Left kidney (tissue), 2 donors: ENCODE results near the gene PRODH. TPM values are rescaled to one million over a fixed set of nuclear protein-coding genes. Genes with fewer than 3 reads are reported as not detected.
"Not testable (repeated sequence)": the region's sequence is repeated elsewhere in the genome, so short reads cannot be mapped to it uniquely, and the experiment has no call there.

Source experiments
- DNase-seq: peaks from one replicate; pipeline ENCODE4 v3.0.0-alpha.2; 2013
- polyA plus RNA-seq: library from polyadenylated mRNA; unstranded; fragments of 120-200 nt; gene quantifications from one replicate; pipeline ENCODE4 v1.2.1, GENCODE V29; 2013; ENCODE audit not compliant: insufficient read length

PRODH gene
- polyA plus RNA-seq, 1 donor: 11.9 TPM

GRCh38 chr22:18954990-18955571, 19.0 kb upstream of the PRODH start:
- DNase-seq: no peak

- DNase-seq: not testable (repeated sequence)
Observed at GRCh38 chr22:18954303-18954989, 18.4 kb upstream of the PRODH start.

- not testable (repeated sequence) for DNase-seq
Observed at GRCh38 chr22:18953128-18953527, 17.0 kb upstream of the PRODH start.

- DNase-seq: no peak
Observed at GRCh38 chr22:18952022-18952421, 15.9 kb upstream of the PRODH start.

- no peak for DNase-seq
Observed at GRCh38 chr22:18950141-18950540, 14.0 kb upstream of the PRODH start.

GRCh38 chr22:18947905-18948304, 11.8 kb upstream of the PRODH start:
- DNase-seq: no peak

GRCh38 chr22:18947105-18947504, 11.0 kb upstream of the PRODH start:
- not testable (repeated sequence) for DNase-seq

- not testable (repeated sequence) for DNase-seq
Observed at GRCh38 chr22:18938691-18939090, 2.6 kb upstream of the PRODH start.

GRCh38 chr22:18934688-18935087, 1.4 kb downstream of the PRODH start:
- DNase-seq: not testable (repeated sequence)

- no peak for DNase-seq
Observed at GRCh38 chr22:18933914-18934313, 2.2 kb downstream of the PRODH start.

GRCh38 chr22:18931905-18932652, 4.0 kb downstream of the PRODH start:
- DNase-seq: no peak

- no peak for DNase-seq
Observed at GRCh38 chr22:18929459-18929858, 6.6 kb downstream of the PRODH start.

GRCh38 chr22:18927573-18927972, 8.5 kb downstream of the PRODH start:
- no peak for DNase-seq

GRCh38 chr22:18927020-18927419, 9.1 kb downstream of the PRODH start:
- no peak for DNase-seq

- DNase-seq: no peak
Observed at GRCh38 chr22:18925368-18926064, 10.6 kb downstream of the PRODH start.

- not testable (repeated sequence) for DNase-seq
Observed at GRCh38 chr22:18920257-18920902, 15.7 kb downstream of the PRODH start.

GRCh38 chr22:18917818-18918217, 18.3 kb downstream of the PRODH start:
- not testable (repeated sequence) for DNase-seq

- DNase-seq: not testable (repeated sequence)
Observed at GRCh38 chr22:18915550-18915949, 20.5 kb downstream of the PRODH start.

- not testable (repeated sequence) for DNase-seq
Observed at GRCh38 chr22:18914558-18914957, 21.5 kb downstream of the PRODH start.

GRCh38 chr22:18912264-18912946, 23.7 kb downstream of the PRODH start:
- not testable (repeated sequence) for DNase-seq

GRCh38 chr22:18911535-18911934, 24.6 kb downstream of the PRODH start:
- not testable (repeated sequence) for DNase-seq
